Activated B cell treated with CpG ODN at 0.5 μM for 24 hours (primary cell): ENCODE results near the gene SCYGR3. TPM values are rescaled to one million over a fixed set of nuclear protein-coding genes. Genes with fewer than 3 reads are reported as not detected.

Experiments used
- ATAC-seq: fragments of 200-7000 bp; cut with Tn5 transposase; one replicate; pipeline ENCODE4 v1.10.0; 2021; ENCODE audit warnings: low read depth, mild to moderate bottlenecking, moderate library complexity
- CTCF ChIA-PET: fragments of 350-600 bp; sonication (Branson Sonifier 250); formaldehyde crosslinking; loops from one replicate; lab custom pipeline; 2021; ENCODE audit warnings: antibody characterized with exemption; lab: Charles Lee
- POLR2A ChIA-PET: fragments of 350-600 bp; sonication (Branson Sonifier 250); formaldehyde crosslinking; loops from one replicate; lab custom pipeline; 2021; ENCODE audit warnings: antibody characterized with exemption; lab: Charles Lee
- DNase-seq: peaks from one replicate; pipeline ENCODE4 v3.0.0; 2022
- H3K27ac Mint-ChIP-seq: one replicate; pipeline ENCODE4 v1.8.0; 2020; ENCODE audit warnings: mixed read lengths
- H3K27me3 Mint-ChIP-seq: one replicate; pipeline ENCODE4 v1.8.0; 2021; ENCODE audit warnings: mixed read lengths
- H3K36me3 Mint-ChIP-seq: one replicate; pipeline ENCODE4 v1.8.0; 2021; ENCODE audit warnings: low read depth, mixed read lengths
- H3K4me1 Mint-ChIP-seq: one replicate; pipeline ENCODE4 v1.8.0; 2021; ENCODE audit warnings: mixed read lengths
- H3K4me3 Mint-ChIP-seq: one replicate; pipeline ENCODE4 v1.8.0; 2020; ENCODE audit warnings: mild to moderate bottlenecking, mixed read lengths
- H3K9me3 Mint-ChIP-seq: one replicate; pipeline ENCODE4 v1.8.0; 2020; ENCODE audit warnings: mixed read lengths
- intact Hi-C: fragments of 100-400 bp; cut with micrococcal nuclease; formaldehyde crosslinking; loops from one replicate; pipeline ENCODE4 v1.15.1; 2024
- total RNA-seq: library from RNA; stranded (reverse); gene quantifications from 2 replicates; pipeline ENCODE4 v1.2.3, GENCODE V29; 2022
- TF ChIP-seq, protein P1 (sequence below): fragments of 200-600 bp; IDR thresholded peaks from one replicate; pipeline ENCODE4 v1.8.0; 2022; ENCODE audit warnings: antibody characterized with exemption, mild to moderate bottlenecking

Gene SCYGR3
- total RNA-seq, 1 donor from 2014 or later = not detected

GRCh38 chr2:227615906-227616305 is 1.3 kb upstream of the SCYGR3 start:
- Mint-ChIP-seq H3K9me3 (no peaks in the 10 kb centered on the region), H3K36me3 (no peaks in the 10 kb centered on the region), H3K4me3 (no peak overlapping the region), H3K4me1 (no peaks in the 10 kb centered on the region), H3K27ac (no peak overlapping the region), H3K27me3 (peaks cover 5% of the 10 kb centered on the region)
- ATAC-seq (no peak), DNase-seq (no peak)
- ChIA-PET POLR2A (no interaction called here), CTCF (no interaction called here)
- TF ChIP-seq, protein P1, sequence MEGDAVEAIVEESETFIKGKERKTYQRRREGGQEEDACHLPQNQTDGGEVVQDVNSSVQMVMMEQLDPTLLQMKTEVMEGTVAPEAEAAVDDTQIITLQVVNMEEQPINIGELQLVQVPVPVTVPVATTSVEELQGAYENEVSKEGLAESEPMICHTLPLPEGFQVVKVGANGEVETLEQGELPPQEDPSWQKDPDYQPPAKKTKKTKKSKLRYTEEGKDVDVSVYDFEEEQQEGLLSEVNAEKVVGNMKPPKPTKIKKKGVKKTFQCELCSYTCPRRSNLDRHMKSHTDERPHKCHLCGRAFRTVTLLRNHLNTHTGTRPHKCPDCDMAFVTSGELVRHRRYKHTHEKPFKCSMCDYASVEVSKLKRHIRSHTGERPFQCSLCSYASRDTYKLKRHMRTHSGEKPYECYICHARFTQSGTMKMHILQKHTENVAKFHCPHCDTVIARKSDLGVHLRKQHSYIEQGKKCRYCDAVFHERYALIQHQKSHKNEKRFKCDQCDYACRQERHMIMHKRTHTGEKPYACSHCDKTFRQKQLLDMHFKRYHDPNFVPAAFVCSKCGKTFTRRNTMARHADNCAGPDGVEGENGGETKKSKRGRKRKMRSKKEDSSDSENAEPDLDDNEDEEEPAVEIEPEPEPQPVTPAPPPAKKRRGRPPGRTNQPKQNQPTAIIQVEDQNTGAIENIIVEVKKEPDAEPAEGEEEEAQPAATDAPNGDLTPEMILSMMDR = no peak
- intact Hi-C loops = no loop called here

DNA sequence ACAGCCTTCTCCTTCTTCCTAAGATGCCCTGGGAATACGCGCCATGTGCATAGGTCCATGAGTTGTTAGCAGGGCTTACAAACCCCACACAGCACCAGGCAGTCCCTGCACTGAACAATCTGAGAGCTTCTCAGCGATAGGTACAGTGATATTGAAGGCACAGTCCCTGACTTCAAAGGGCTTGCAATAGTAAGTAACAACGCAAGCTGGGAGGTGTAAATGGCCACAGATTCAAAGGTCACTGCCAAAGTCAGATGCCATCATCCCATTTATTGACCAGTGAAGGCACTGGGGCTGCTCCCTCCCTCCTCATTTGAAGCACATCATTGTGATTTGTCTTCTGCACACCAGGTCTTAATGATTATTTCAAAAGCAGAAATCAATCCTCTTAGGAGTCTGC is 541 bp upstream of the SCYGR3 start:
- TF ChIP-seq, protein P1 = no peak
- H3K36me3 Mint-ChIP-seq = no peaks in the 10 kb centered on the region
- intact Hi-C loops = no loop called here
- peaks cover 3% of the 10 kb centered on the region for H3K27me3 Mint-ChIP-seq
- peaks cover under 1% of the 10 kb centered on the region for H3K4me1 Mint-ChIP-seq
- no peak overlapping the region for H3K4me3 Mint-ChIP-seq
- ATAC-seq = no peak
- no peaks in the 10 kb centered on the region for H3K9me3 Mint-ChIP-seq
- no peak overlapping the region for H3K27ac Mint-ChIP-seq
- DNase-seq = no peak
- ChIA-PET POLR2A (no interaction called here), CTCF (no interaction called here)

DNA sequence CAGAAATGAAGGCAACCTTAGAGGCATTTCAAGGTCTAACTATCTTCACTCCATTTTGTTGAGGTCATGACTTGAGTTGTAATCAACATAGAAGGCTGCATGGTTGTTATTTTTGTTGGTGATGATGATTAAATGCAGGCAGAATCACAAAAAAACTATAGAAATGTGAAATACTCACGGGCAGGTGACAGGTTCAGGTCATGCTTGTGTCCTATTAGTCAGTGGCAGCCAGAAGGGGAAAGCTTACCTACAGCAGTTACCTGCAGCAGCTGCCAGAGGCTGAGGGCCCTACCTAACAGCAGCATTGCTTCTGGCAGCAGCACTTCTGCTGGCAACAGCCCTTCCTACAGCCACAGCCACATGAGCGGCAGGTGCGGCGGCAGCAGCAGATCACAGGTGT is 394 bp downstream of the SCYGR3 start:
- Mint-ChIP-seq H3K27me3 (peaks cover 3% of the 10 kb centered on the region), H3K36me3 (no peaks in the 10 kb centered on the region), H3K9me3 (no peaks in the 10 kb centered on the region), H3K4me3 (no peak overlapping the region), H3K4me1 (peaks cover 2% of the 10 kb centered on the region), H3K27ac (no peak overlapping the region)
- intact Hi-C loops = no loop called here
- ATAC-seq = no peak
- POLR2A ChIA-PET = no interaction called here
- TF ChIP-seq, protein P1 = no peak
- no peak for DNase-seq
- CTCF ChIA-PET = no interaction called here

- H3K4me3 Mint-ChIP-seq = no peak overlapping the region
- H3K36me3 Mint-ChIP-seq = no peaks in the 10 kb centered on the region
- peaks cover 11% of the 10 kb centered on the region for H3K4me1 Mint-ChIP-seq
- no peak for DNase-seq
- peaks cover 3% of the 10 kb centered on the region for H3K27me3 Mint-ChIP-seq
- ChIA-PET CTCF (no interaction called here), POLR2A (no interaction called here)
- H3K9me3 Mint-ChIP-seq = no peaks in the 10 kb centered on the region
- no peak for ATAC-seq
- TF ChIP-seq, protein P1 = no peak
- H3K27ac Mint-ChIP-seq = no peak overlapping the region
- intact Hi-C loops = no loop called here
Measured at GRCh38 chr2:227613272-227613660, 1.4 kb downstream of the SCYGR3 start.

DNA sequence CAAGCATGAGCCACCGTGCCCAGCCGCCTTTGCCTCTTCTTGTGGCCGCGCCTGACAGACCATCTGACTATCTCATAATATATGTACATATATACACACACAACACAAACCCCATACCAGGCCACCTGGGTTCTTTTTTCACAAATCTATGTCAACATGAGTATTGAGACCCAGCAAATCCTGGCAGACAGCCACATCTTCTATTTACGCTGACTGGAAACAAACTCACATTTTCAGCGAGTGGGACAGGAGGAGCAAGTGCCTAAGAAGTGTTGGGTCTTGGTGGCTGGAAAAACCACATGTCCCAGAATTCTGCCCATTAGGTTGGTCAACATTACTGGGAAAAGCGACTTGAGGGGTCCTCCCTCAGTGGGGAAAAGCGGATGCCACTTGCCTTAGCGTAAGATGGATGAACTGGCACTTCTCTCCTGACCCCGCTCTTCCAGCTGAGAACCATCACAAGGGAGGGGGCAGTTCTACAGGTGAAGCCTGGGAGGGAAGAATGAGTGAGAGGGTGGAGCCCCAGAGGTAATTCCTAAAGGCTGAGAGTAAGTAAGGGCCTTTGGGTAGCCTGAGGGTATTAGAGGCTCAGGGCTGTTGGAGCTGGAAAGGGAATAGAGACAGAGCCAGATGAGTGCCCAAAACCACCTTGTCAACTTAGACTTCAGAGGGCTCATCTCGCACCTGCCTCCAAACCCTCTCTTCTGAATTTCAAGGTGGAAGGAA is 1.9 kb downstream of the SCYGR3 start:
- H3K36me3 Mint-ChIP-seq = no peaks in the 10 kb centered on the region
- ChIA-PET CTCF (no interaction called here), POLR2A (no interaction called here)
- ATAC-seq = no peak
- TF ChIP-seq, protein P1 = no peak
- no peak overlapping the region for H3K4me3 Mint-ChIP-seq
- intact Hi-C loops = no loop called here
- H3K27me3 Mint-ChIP-seq = no peaks in the 10 kb centered on the region
- peaks cover 15% of the 10 kb centered on the region for H3K4me1 Mint-ChIP-seq
- no peak overlapping the region for H3K27ac Mint-ChIP-seq
- no peaks in the 10 kb centered on the region for H3K9me3 Mint-ChIP-seq
- no peak for DNase-seq
